HG03060 (cell line): ENCODE measurements around the gene PRRC1.
"Not testable (repeated sequence)": the region's sequence is repeated elsewhere in the genome, so short reads cannot be mapped to it uniquely, and the experiment has no call there.

Source experiments
- ATAC-seq: cut with Tn5 transposase; IDR thresholded peaks from one replicate; pipeline ENCODE4 v1.9.1; 2021; ENCODE audit warnings: low read depth, moderate number of reproducible peaks; ENCODE audit not compliant: unreplicated experiment

PRRC1 gene

GRCh38 chr5:127540553-127540952, 23.1 kb downstream of the PRRC1 start:
- ATAC-seq: not testable (repeated sequence)

GRCh38 chr5:127545249-127545648, 27.8 kb downstream of the PRRC1 start:
- ATAC-seq: not testable (repeated sequence)

GRCh38 chr5:127549551-127549950, 32.1 kb downstream of the PRRC1 start:
- no peak for ATAC-seq

GRCh38 chr5:127550652-127551409, 33.4 kb downstream of the PRRC1 start:
- ATAC-seq: no peak

GRCh38 chr5:127551410-127552041, 34.1 kb downstream of the PRRC1 start:
- no peak for ATAC-seq

- no peak for ATAC-seq
Measured at GRCh38 chr5:127555826-127556225, 38.4 kb downstream of the PRRC1 start.

GRCh38 chr5:127556609-127557334, 39.3 kb downstream of the PRRC1 start:
- no peak for ATAC-seq

- no peak for ATAC-seq
Measured at GRCh38 chr5:127558273-127558672, 40.8 kb downstream of the PRRC1 start.

- ATAC-seq: no peak
Measured at GRCh38 chr5:127561254-127561653, 43.8 kb downstream of the PRRC1 start.

GRCh38 chr5:127562252-127562651, 44.8 kb downstream of the PRRC1 start:
- ATAC-seq: no peak

GRCh38 chr5:127563136-127563535, 45.7 kb downstream of the PRRC1 start:
- ATAC-seq: no peak

- ATAC-seq: peak; percentile 36
Measured at GRCh38 chr5:127564002-127564769, 46.7 kb downstream of the PRRC1 start.

GRCh38 chr5:127565586-127566270, 48.3 kb downstream of the PRRC1 start:
- no peak for ATAC-seq

- peak; percentile 58 for ATAC-seq
Measured at GRCh38 chr5:127567026-127567768, 49.8 kb downstream of the PRRC1 start.

- no peak for ATAC-seq
Measured at GRCh38 chr5:127568166-127568565, 50.7 kb downstream of the PRRC1 start.

- not testable (repeated sequence) for ATAC-seq
Measured at GRCh38 chr5:127569471-127569870, 52.0 kb downstream of the PRRC1 start.

- ATAC-seq: peak; percentile 46
Measured at GRCh38 chr5:127571314-127572131, 54.1 kb downstream of the PRRC1 start.

GRCh38 chr5:127572930-127573329, 55.5 kb downstream of the PRRC1 start:
- no peak for ATAC-seq
